GM12873 (cell line): Measurements from ENCODE around the gene PATJ.

ENCODE experiments used
- CTCF ChIP-seq: IDR thresholded peaks from 2 replicates; pipeline ENCODE4 v1.5.1; 2012; ENCODE audit warnings: low read depth, mild to moderate bottlenecking, moderate library complexity, low read length, control low read depth; ENCODE audit not compliant: insufficient read depth; ENCODE audit errors: missing control alignments

The PATJ gene

DNA sequence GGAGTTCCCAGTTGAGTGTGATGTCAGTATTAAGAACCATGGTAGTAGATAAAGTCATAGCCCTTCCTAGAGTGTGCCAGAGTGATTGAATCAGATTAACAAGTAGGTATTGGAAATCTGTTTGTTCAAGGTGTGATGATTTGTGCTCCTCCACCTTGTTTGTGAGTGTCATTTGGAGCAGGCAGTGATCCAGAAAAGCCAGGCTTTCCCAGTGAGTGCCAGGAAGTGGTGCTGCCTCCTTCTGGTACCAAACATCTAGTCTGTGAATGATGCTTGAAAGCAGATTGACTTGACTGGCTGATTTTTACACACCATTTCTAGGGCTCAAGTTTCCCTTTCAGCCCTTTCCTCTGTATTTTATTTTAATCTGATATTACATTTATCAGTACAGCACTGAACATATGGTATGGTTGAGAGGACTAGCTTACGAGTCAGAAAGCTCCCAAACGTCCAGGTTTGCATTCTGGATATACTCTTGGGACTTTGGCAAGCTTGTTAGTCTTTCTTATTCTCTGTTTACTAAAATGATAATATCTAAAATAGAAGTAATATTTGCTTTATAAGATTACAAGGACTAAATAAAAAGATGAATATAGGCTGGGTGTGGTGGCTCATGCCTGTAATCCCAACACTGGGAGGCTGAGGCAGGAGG is 100.7 kb downstream of the PATJ start:
- no peak for TF ChIP-seq CTCF

DNA sequence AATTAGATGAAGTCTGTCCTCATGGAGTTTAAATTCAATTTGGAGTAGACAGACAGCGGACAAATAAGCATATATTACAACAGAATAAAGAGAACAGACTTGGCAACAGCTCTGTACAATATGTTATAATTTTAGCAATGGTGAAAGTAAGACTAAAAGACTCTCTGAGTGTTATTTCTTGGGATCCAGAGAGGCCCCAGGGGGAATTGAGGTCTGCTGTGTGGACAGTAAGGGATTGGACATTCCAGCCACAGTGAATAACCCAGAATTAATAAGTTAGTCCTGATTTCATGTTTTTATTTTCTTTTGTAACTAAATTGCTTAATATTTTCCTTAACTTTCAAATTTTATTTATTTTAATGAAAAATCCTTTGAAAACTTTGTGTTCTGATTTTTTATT is 101.7 kb downstream of the PATJ start:
- TF ChIP-seq CTCF: no peak

DNA sequence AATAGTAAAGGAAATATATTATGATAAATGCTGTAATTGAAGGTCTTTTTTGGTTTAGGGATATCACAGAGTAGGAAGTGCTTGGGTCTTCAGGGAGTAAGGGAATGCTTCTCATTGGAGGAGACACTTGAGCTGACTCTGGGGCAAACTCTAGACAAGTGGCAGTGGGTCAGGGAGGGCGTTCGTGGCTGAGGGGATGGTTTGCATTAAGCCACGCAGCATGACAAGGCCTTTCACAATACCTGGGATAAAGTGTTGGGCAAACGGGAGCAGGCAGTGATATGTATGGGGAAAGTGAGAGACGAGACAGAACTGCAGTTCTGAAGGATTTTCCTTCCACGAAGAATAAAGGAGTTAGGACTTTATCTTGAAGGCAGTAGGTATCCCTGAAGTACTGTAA is 109.0 kb downstream of the PATJ start:
- no peak for TF ChIP-seq CTCF

DNA sequence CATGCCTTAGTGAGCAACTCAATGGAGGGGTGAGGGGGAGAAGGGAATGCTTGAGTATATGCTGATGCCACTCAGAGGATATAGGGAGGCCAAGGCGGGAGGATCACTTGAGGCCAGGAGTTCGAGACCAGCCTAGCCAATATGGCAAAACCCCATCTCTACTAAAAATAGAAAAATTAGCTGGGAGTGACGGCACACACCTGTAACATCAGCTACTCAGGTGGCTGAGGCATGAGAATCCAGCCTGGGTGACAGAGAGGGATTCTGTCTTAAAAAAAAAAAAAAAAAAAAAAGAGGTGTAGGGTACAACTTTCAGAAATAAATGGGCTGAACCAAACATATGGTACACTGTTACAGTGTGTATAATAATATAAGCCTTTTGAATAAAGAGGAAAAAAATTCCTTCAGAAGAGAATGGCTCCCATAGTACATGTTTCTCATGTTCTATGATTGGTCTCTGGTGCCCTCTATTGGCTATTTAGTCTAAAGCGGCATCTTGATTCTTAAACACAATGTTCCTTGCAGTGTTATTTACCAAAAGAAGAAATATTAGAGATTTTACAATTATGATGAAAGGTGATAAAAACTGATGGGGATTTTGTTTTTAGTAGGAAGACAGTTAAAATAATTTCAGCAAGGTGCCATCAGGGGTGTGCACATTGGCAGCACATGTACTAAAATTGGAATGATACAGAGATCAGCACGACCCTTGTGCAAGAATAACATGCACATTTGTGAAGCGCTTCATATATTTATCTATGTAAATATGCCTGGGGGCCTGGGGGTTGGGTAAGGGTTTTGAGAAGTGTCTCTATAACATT is 109.8 kb downstream of the PATJ start:
- peak; percentile 58 for TF ChIP-seq CTCF

GRCh38 chr1:61852670-61853015 is 110.4 kb downstream of the PATJ start:
- TF ChIP-seq CTCF: no peak

GRCh38 chr1:61853583-61853982 is 111.3 kb downstream of the PATJ start:
- no peak for TF ChIP-seq CTCF

DNA sequence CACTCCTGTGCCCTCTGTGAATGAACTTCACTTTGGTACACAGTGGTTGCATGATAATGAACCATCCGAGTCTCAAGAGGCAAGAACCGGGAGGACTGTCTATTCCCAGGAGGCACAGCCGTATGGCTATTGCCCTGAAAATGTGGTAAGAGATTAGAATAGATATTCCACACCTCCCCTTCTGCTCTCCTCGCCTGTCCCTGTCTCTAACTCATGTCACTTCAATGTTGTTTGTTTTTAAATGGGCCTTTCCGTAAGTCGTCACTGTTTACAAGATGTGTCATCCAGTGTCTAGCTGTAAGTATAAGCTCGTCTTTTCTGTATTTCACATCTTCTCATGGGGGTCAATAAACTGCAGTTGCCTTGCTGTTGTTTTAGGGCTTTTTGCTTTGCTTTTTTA is 122.2 kb downstream of the PATJ start:
- no peak for TF ChIP-seq CTCF
